Fibroblast of mammary gland (primary cell): Measurements from ENCODE around the gene INTS15.
A peak's percentile ranks its signal among the peaks of the same experiment; 100 is the strongest.

ENCODE experiments used
- DNase-seq: peaks from one replicate; pipeline ENCODE4 v3.0.0-alpha.2; 2010; ENCODE audit warnings: low read depth
- H3K4me3 ChIP-seq: 2 replicates; pipeline ENCODE4 v1.5.1; 2011; ENCODE audit warnings: low read depth, mild to moderate bottlenecking, low read length, moderate library complexity; ENCODE audit not compliant: control insufficient read depth
- TF ChIP-seq, protein P1 (sequence below): conservative IDR thresholded peaks from 2 replicates; pipeline ENCODE4 v1.5.1; 2011; ENCODE audit warnings: low read depth, low read length, inconsistent platforms; ENCODE audit not compliant: control insufficient read depth, insufficient read depth

INTS15 gene

DNA sequence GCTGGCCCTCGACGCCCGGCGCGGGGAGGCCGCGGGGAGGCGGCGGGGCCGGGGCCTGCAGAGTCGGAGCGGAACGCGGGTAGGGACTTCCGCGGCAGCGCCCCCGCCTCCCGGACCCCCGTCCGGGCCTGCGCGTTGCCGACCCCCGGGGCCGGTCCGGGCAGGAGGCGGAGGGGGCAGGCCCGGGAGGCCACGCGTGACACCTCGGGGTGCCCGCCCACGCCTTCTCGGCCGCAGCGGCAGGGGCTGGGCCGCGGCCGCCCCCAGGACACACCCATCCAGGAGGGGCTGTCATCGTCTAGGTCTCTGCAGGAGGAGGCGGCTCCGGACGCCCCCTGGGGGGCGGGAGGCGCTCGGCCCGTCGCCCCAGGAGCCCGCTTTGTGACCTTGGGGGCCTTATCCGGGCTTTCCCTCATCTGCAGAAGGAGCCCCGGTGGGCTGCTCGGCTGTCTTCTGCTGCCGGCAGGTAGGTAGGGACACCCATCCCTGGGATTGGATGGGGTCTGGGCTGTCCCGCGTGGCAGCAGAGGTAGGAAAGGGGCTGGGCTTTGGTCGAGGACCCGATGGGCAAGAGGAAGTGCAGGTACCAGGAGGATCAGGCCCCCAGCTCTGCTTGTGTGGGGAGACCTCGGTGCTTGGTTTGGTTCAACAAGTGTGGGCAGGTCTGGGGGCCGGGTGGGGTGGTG lies 47.9 kb downstream of the INTS15 start:
- TF ChIP-seq, protein P1, sequence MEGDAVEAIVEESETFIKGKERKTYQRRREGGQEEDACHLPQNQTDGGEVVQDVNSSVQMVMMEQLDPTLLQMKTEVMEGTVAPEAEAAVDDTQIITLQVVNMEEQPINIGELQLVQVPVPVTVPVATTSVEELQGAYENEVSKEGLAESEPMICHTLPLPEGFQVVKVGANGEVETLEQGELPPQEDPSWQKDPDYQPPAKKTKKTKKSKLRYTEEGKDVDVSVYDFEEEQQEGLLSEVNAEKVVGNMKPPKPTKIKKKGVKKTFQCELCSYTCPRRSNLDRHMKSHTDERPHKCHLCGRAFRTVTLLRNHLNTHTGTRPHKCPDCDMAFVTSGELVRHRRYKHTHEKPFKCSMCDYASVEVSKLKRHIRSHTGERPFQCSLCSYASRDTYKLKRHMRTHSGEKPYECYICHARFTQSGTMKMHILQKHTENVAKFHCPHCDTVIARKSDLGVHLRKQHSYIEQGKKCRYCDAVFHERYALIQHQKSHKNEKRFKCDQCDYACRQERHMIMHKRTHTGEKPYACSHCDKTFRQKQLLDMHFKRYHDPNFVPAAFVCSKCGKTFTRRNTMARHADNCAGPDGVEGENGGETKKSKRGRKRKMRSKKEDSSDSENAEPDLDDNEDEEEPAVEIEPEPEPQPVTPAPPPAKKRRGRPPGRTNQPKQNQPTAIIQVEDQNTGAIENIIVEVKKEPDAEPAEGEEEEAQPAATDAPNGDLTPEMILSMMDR: no peak
- peak; percentile 21 for DNase-seq
- peak overlapping the region; percentile 57 for H3K4me3 ChIP-seq

DNA sequence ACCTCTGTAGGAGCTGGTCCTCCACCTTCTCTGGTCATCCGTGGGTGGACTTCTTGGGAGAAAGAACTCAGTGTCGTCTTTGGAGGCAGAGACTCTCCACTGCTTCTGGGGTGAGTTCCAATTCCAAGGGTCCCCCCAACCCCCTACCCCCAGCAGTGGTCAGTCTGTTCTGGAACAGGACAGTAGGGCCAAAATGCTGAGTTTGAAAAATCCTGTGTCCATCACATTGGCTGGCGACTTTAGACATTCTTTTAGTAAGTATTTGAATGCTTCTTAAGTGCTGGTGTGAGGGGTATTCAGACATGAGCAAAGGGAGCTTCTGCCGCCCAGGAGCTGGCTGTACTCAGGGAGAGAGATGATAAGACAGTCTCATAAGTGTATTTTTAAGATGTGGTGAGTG lies 49.2 kb downstream of the INTS15 start:
- TF ChIP-seq, protein P1: no peak
- DNase-seq: no peak
- H3K4me3 ChIP-seq: no peak overlapping the region

DNA sequence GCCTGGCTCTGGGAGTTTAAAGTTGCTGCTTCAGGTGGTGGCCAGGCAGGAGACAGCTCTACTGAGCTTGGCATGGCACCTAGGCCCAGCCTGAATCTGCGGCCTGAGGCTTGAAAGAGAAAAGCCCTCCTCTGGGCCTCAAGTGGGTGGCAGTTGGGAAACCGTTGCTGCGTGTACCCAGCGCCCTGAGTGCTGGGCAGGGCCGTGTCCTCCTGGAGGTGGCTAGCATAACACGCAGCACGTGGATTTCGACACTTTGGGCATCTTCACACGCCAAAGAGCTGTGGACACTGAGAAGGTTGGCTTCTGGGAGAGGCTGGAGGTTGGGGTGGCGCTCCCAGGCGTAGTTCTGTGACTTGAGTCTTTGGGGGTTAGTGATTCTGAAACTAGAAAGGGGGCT lies 49.8 kb downstream of the INTS15 start:
- TF ChIP-seq, protein P1: no peak

DNA sequence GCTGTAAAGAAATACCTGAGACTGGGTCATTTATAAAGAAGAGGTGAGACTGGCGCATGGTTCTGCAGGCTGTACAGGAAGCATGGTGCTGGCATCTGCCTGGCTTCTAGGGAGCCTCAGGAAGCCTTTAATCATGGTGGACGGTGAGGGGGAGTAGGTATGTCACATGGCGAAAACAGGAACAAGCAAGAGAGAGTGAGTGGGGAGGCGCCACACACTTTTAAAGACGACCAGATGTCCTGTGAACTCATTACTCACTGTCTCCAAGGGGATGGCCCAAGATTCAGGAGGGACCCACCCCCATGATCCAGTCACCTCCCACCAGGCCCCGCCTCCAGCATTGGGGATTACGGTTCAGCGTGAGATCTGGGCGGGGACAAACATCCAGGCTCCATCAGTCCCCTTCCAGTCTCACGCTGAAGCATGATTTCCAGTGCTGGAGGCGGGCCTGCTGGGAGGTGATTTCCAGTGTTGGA lies 50.5 kb downstream of the INTS15 start:
- TF ChIP-seq, protein P1: no peak
- peak; percentile 93 for DNase-seq
- H3K4me3 ChIP-seq: no peak overlapping the region

More for the DNA sequence above, 49.8 kb downstream of the INTS15 start:
- H3K4me3 ChIP-seq: no peak overlapping the region
- no peak for DNase-seq

DNA sequence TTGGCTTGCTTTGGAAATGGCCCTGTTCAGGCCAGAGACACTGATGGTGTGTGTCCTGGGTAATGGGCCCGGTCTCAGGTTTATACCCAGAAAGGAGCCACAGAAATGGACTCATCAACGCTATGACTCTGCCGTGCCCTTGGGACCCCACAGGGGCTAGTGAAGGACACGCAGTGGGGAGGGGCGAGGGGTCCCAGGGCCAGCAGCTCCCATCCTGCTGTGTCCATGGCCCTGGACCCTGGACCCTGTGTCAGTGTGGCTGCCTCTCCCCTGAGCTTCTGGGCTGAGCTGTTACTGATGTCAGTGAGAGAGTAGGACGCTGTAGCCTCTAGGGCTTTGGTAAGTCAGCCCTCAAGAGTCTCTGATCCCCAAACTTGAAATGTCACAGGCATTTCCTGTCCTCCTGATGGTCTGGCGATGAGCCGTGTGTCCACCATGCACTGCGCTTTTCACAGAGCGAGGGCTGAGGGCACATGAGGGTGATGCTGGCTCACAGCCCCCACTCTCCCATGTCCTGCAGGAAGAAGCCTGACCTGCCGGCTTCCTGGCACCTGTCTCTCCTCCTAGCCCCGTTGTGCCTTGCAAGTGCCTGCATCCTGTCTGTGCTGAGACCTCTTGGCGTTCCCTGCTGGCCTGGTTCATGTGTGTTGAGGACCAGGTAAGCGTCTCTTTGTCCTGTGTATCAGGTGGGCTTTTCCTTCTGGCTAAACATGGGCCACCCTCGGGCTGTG lies 51.6 kb downstream of the INTS15 start:
- TF ChIP-seq, protein P1: no peak
- H3K4me3 ChIP-seq: no peak overlapping the region
- no peak for DNase-seq

DNA sequence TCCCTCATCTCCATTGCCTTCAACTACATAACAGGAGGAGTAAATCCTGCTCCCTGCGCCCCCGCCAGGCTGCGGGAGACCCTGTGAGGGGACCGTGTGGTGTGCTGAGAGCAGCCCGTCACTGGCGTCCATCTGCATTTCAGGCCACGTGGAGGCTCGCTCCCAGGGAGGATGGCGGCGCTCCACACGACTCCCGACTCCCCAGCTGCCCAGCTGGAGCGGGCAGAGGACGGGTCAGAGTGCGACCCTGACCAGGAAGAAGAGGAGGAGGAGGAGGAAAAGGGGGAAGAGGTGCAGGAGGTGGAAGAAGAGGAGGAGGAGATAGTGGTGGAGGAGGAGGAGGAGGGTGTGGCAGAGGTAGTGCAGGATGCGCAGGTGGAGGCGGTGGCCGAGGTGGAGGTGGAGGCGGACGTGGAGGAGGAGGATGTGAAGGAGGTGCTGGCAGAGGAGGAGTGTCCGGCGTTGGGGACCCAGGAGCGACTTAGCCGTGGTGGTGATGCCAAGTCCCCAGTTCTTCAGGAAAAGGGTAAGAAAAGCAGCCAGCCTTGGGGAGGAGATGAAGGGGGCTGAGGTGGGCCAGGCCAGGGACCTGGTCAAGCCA lies 52.5 kb downstream of the INTS15 start:
- no peak for DNase-seq
- no peak overlapping the region for H3K4me3 ChIP-seq
- TF ChIP-seq, protein P1: no peak
